ENCODE data around the gene UTF1. TPM values are rescaled to one million over a fixed set of nuclear protein-coding genes. Genes with fewer than 3 reads are reported as not detected.

Gene UTF1
- total RNA-seq, 3 donors from 2014 or later, result not detected

DNA sequence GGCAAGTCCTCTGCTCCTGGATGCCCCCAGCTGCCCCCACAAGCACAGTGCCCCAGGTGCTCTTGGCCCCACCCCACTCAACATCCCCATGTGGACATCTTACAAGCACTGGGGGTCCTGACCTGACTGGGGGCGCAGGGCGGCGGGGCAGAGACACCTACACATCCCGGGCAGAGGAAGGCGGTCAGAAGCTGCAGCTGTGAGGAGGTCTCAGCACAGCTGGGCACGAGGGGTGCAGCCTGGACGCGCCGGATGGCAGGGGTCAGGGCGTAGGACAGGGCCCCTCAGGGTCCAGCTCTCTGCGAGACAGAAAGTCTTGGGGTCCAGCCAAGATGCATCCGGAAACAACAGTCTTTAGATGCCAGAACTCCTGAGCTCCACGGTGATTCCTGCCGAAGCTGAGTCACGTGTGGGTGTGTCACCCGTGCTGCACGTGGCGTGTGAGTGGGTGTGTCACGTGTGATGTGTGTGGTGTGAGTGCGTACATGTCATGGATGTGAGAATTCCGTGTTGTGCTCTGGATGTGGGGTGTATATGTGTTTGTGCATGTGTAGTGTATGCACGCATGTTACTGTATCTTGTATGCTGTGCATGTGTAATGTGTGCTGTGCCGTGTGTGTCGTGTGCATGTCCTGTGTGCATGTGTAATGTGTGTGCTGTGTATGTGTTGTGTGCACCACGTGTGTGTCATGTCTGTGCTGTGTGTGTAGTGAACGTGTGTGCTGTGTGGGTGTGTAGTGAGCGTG, 12.8 kb downstream of the UTF1 start:
- no peaks in the 10 kb centered on the region for H3K9me3 ChIP-seq
- H3K4me3 ChIP-seq, result no peak overlapping the region
- TF ChIP-seq POLR2AphosphoS5 (IDR thresholded peaks at IDR 0.05), result no peak
- no peak for TF ChIP-seq CTCF (IDR thresholded peaks at IDR 0.05)
- TF ChIP-seq POLR2A (IDR thresholded peaks at IDR 0.05), result no peak
- H3K27ac ChIP-seq, result no peak overlapping the region
- H3K27me3 ChIP-seq, result peaks cover 9 to 92% of the 10 kb centered on the region in 2 donors
- intact Hi-C loops (cut with DNase I; ENCODE audit: low total_unique reads), result no loop called here
- H3K4me1 ChIP-seq, result no peaks in the 10 kb centered on the region
- H3K36me3 ChIP-seq, result no peaks in the 10 kb centered on the region
- no peak for DNase-seq (ENCODE audit: low spot score in 2 of 2)

GRCh38 chr10:133243593-133243992, 13.6 kb downstream of the UTF1 start:
- Histone ChIP-seq H3K27me3 (peaks cover 5 to 92% of the 10 kb centered on the region in 2 donors), H3K4me1 (no peaks in the 10 kb centered on the region), H3K36me3 (no peaks in the 10 kb centered on the region), H3K4me3 (no peak overlapping the region), H3K9me3 (no peaks in the 10 kb centered on the region), H3K27ac (no peak overlapping the region)
- DNase-seq (ENCODE audit: low spot score in 2 of 2), result no peak
- TF ChIP-seq CTCF (IDR thresholded peaks at IDR 0.05), result no peak
- no peak for TF ChIP-seq POLR2AphosphoS5 (IDR thresholded peaks at IDR 0.05)
- TF ChIP-seq POLR2A (IDR thresholded peaks at IDR 0.05), result no peak
- intact Hi-C loops (cut with DNase I; ENCODE audit: low total_unique reads), result no loop called here

DNA sequence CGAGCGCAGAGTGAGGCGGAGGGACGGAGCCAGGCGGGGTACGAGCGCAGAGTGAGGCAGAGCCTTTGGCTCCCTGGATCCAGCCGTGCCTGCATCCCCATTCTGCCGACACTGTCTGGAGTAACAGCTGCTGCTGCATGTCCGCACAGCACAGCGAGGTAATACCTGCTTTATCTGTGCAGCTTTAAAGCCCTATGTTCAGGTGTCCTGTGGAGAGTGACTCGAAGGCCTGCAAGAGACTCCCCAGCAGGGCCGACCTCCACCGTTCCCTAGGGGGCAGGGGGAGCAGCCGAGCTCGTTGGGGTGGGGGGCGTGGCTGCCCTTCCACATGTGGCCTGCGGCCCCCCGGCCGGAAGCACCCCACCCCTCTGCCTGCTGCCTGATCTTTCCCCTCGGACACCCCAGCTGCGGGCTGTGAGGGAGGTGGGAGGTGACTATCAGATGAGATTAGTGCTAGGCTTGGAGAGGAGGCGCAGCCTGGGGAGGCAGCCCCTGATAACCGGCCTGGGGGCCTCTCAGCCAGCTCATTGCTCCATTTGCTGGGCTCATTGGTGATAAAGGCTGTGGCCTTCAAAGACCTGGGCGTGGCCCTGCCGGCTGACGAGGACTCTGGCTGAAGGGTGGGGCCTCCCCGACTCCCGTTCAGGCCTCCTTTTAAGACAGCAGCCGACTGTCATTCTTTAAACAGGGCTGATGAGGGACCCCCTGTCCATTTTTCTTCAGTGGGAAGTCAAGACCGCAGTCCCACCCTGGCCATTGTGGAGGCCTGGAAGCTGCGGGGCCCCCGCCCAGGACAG, 15.6 kb downstream of the UTF1 start:
- Histone ChIP-seq H3K27me3 (peaks cover 3 to 84% of the 10 kb centered on the region in 2 donors), H3K4me3 (no peak overlapping the region)
- TF ChIP-seq POLR2AphosphoS5 (IDR thresholded peaks at IDR 0.05) (no peak), CTCF (IDR thresholded peaks at IDR 0.05) (no peak), POLR2A (IDR thresholded peaks at IDR 0.05) (no peak)

DNA sequence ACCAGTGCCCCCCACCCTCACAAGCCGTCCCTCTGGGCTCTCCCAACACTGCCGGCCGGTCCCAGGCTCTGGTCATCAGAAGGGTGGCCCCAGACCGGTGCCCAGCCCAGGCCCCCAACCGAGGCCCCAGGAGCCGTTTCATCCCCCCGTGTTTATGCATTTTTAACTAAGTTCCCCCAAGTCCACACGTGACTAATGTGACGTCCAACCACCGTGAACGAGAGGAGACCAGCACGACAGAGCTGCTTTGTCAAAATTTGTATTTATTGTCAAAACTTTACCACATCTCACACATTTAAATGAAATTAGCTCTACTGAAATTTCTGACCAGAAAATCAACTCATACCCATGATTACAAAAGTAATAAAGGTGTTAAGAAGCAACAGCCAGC, 16.2 kb downstream of the UTF1 start:
- Histone ChIP-seq H3K9me3 (no peaks in the 10 kb centered on the region), H3K27me3 (peaks cover 3 to 79% of the 10 kb centered on the region in 2 donors), H3K4me1 (no peaks in the 10 kb centered on the region), H3K36me3 (no peaks in the 10 kb centered on the region), H3K4me3 (no peak overlapping the region), H3K27ac (no peak overlapping the region)
- DNase-seq (ENCODE audit: low spot score in 2 of 2), result no peak
- TF ChIP-seq POLR2AphosphoS5 (IDR thresholded peaks at IDR 0.05) (no peak), POLR2A (IDR thresholded peaks at IDR 0.05) (no peak), CTCF (IDR thresholded peaks at IDR 0.05) (no peak)
- intact Hi-C loops (cut with DNase I; ENCODE audit: low total_unique reads), result no loop called here

More for the DNA sequence above, 15.6 kb downstream of the UTF1 start:
- no peaks in the 10 kb centered on the region for H3K36me3 ChIP-seq
- no peaks in the 10 kb centered on the region for H3K9me3 ChIP-seq
- no peak for DNase-seq (ENCODE audit: low spot score in 2 of 2)
- no peak overlapping the region for H3K27ac ChIP-seq
- no peaks in the 10 kb centered on the region for H3K4me1 ChIP-seq
- intact Hi-C loops (cut with DNase I; ENCODE audit: low total_unique reads), result no loop called here
